Thoracic aorta (tissue), 2 donors: ENCODE measurements around the gene RNF144A. TPM values are rescaled to one million over a fixed set of nuclear protein-coding genes. Genes with fewer than 3 reads are reported as not detected.

ENCODE experiments used
- ATAC-seq: fragments of 150-250 bp; one replicate; pipeline ENCODE4 v1.8.0; 2017; ENCODE audit warnings: low read depth; ENCODE audit not compliant: insufficient number of reproducible peaks, low FRiP score
- DNase-seq: peaks from one replicate; pipeline ENCODE4 v3.0.0-alpha.2; 2020; ENCODE audit warnings: low spot score
- H3K27ac ChIP-seq, 2 donors: fragments of 200-600 bp; sonication (generic); 1 replicate in 1 of 2; 2 replicates in 1 of 2; pipeline ENCODE4 v1.5.1; 2016; ENCODE audit warnings: mild to moderate bottlenecking in 2 of 2, moderate library complexity in 2 of 2
- H3K27me3 ChIP-seq: fragments of 200-600 bp; sonication (generic); replicated peaks from 2 replicates; pipeline ENCODE4 v1.6.0; 2016; ENCODE audit warnings: mild to moderate bottlenecking; ENCODE audit not compliant: insufficient read depth
- H3K36me3 ChIP-seq: fragments of 200-600 bp; sonication (generic); one replicate; pipeline ENCODE4 v1.5.1; 2016
- H3K4me1 ChIP-seq, 2 donors: fragments of 200-600 bp; sonication (generic); 1 replicate in 1 of 2; 2 replicates in 1 of 2; pipeline versions ENCODE4 v1.5.1 to v1.6.0; 2016; ENCODE audit warnings: low read depth in 2 of 2, mild to moderate bottlenecking in 1 of 2; ENCODE audit not compliant: control insufficient read depth in 1 of 2
- H3K4me3 ChIP-seq: fragments of 200-600 bp; sonication (generic); 2 replicates; pipeline ENCODE4 v1.5.1; 2016; ENCODE audit warnings: mild to moderate bottlenecking
- H3K9me3 ChIP-seq: fragments of 200-600 bp; sonication (generic); 2 replicates; pipeline ENCODE4 v1.5.1; 2016
- total RNA-seq, 2 donors: library from RNA; depleted of rRNA; stranded (reverse); fragments of >200 nt; gene quantifications; one replicate each; pipeline versions ENCODE4 v1.1.0 to v1.2.3, GENCODE V29; 2016
- TF ChIP-seq, protein P1 (sequence below): fragments of 200-600 bp; sonication (generic); IDR thresholded peaks from one replicate; pipeline ENCODE4 v1.5.1; 2019; ENCODE audit warnings: antibody characterized with exemption

Gene RNF144A
- total RNA-seq, 2 donors from 2014 or later, result 3.4 to 6.2 TPM

DNA sequence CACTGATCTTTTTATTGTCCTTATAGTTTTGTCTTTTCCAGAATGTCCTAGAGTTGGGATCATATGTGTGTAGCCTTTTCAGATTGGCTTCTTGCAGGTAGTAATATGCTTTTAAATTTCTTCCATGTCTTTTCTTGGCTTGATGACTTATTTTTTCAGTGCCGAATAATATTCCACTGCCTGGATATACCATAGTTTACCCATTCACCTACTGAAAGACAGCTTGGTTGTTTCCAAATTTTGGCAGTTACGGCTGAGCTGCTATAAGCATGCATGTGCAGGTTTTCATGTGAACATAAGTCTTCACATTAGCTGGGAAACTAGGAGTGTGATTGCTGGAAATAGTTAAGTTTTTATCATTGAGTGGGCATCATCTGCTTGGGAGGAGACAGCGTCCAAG, 73.7 kb downstream of the RNF144A start:
- Histone ChIP-seq H3K9me3 (no peaks in the 10 kb centered on the region), H3K36me3 (no peaks in the 10 kb centered on the region), H3K4me1 (peaks cover 0 to 3% of the 10 kb centered on the region in 2 donors), H3K27me3 (no peaks in the 10 kb centered on the region), H3K27ac (no peak overlapping the region), H3K4me3 (no peak overlapping the region)
- no peak for DNase-seq
- no peak for ATAC-seq
- TF ChIP-seq, protein P1, sequence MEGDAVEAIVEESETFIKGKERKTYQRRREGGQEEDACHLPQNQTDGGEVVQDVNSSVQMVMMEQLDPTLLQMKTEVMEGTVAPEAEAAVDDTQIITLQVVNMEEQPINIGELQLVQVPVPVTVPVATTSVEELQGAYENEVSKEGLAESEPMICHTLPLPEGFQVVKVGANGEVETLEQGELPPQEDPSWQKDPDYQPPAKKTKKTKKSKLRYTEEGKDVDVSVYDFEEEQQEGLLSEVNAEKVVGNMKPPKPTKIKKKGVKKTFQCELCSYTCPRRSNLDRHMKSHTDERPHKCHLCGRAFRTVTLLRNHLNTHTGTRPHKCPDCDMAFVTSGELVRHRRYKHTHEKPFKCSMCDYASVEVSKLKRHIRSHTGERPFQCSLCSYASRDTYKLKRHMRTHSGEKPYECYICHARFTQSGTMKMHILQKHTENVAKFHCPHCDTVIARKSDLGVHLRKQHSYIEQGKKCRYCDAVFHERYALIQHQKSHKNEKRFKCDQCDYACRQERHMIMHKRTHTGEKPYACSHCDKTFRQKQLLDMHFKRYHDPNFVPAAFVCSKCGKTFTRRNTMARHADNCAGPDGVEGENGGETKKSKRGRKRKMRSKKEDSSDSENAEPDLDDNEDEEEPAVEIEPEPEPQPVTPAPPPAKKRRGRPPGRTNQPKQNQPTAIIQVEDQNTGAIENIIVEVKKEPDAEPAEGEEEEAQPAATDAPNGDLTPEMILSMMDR, result no peak

DNA sequence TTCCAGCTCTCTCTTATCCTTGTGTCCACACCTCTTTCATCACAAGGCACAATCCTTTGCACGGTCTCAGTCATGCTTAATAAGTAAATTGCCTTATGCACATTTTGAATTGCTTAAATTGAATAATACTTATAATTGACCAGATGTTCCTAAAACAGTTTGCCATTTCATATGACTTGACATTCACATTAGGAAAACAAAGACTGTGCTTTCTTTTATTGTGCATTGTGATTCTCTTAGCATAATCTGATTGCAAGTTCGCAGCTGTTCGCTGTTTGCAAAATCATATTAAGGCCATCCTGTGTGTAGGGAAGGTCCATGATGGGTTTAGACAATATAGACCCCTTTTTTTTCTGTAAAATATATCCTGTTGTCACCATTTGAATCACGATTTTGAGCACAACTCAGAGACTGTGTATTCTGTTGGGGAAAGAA, 75.6 kb downstream of the RNF144A start:
- no peak for DNase-seq
- Histone ChIP-seq H3K36me3 (no peaks in the 10 kb centered on the region), H3K27me3 (no peaks in the 10 kb centered on the region), H3K4me1 (peaks cover 0 to 3% of the 10 kb centered on the region in 2 donors), H3K27ac (no peak overlapping the region), H3K9me3 (no peaks in the 10 kb centered on the region), H3K4me3 (no peak overlapping the region)
- no peak for ATAC-seq
- TF ChIP-seq, protein P1, result no peak

DNA sequence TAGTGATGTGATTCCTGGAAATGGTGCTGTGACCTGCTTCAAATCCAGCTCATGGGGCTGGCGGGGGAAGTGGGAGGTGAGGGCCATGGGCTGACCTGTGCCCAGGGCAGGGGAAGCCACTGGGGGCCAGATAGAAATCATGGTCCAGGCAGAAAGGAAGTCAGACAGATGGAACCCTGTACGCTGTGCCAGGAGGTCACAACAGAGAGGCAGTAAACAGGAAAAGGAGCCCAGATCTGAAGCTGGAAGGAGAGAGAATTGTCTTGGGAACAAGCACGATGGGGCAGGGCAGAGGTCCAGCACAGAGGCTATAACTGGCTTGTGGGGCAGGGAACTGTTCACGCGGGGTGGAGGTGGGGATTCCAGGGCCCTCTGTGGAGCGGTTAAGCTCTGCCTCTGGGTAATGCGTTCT, 76.0 kb downstream of the RNF144A start:
- peaks cover 0 to 3% of the 10 kb centered on the region in 2 donors for H3K4me1 ChIP-seq
- H3K27me3 ChIP-seq, result no peaks in the 10 kb centered on the region
- H3K4me3 ChIP-seq, result no peak overlapping the region
- TF ChIP-seq, protein P1, result no peak
- H3K27ac ChIP-seq, result no peak overlapping the region
- ATAC-seq, result no peak
- DNase-seq, result no peak
- no peaks in the 10 kb centered on the region for H3K9me3 ChIP-seq
- no peaks in the 10 kb centered on the region for H3K36me3 ChIP-seq

DNA sequence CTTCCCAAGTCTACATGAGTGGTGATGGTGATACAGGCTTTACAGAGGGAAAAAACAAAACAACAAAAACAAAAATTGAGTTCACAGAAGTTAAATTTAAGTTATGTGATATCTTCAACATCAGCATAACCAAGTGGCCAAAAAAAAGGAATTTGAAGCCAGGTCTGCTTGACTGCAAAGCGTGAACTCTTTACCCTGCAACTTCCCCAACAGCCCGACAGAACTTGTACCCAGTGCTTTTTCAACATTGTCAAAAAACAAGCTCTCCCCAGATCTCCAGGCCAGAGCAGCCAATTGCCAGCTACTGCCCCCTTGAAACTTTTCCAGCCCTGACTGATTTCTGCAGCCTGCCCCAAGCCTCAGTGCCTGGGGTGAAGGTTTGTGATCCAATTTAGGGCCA, 76.7 kb downstream of the RNF144A start:
- ATAC-seq (no peak), DNase-seq (no peak)
- H3K27ac ChIP-seq, result no peak overlapping the region
- H3K4me1 ChIP-seq, result peaks cover 0 to 3% of the 10 kb centered on the region in 2 donors
- no peaks in the 10 kb centered on the region for H3K36me3 ChIP-seq
- no peaks in the 10 kb centered on the region for H3K27me3 ChIP-seq
- no peaks in the 10 kb centered on the region for H3K9me3 ChIP-seq
- TF ChIP-seq, protein P1, result no peak
- H3K4me3 ChIP-seq, result no peak overlapping the region

DNA sequence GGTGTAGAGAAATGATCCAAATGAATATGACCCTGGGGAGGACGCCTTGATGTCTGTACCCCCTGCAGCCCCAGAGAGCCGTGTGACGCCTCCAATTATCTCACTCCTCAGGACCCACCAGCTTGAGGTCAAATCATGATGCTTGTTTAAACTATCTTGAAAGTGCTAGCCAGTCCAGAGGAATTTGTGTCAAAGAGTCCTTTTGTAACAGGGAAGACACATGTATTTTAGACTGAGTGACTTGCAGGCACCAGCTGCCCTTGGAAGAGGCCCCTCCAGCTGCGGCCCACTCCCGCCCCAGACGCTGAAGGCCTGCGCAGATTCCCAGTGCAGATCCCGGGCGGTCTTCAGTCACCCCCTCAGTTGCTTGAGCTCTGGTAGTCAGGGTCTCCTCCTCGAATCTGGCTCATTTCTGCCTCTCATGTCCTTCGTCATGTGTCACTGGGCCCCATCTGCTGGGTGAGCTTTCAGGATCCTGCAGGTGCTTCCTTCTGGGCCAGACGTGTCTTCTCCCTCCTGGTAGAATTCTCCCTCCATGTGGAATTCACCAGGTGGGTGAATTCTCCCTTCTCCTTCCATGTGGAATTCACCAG, 77.4 kb downstream of the RNF144A start:
- Histone ChIP-seq H3K4me3 (no peak overlapping the region), H3K9me3 (no peaks in the 10 kb centered on the region), H3K27ac (no peak overlapping the region), H3K4me1 (peaks cover 0 to 3% of the 10 kb centered on the region in 2 donors), H3K36me3 (no peaks in the 10 kb centered on the region), H3K27me3 (no peaks in the 10 kb centered on the region)
- DNase-seq, result no peak
- TF ChIP-seq, protein P1, result no peak
- ATAC-seq, result no peak
